GM23248 (cell line): ENCODE data around the gene CA12. TPM values are rescaled to one million over a fixed set of nuclear protein-coding genes. Genes with fewer than 3 reads are reported as not detected.

Experiments
- DNase-seq: peaks from one replicate; pipeline ENCODE4 v3.0.0-alpha.2; 2015
- H2AFZ ChIP-seq: fragments of 200-600 bp; sonication (generic); 2 replicates; pipeline ENCODE4 v1.6.1; 2016; ENCODE audit warnings: antibody characterized with exemption
- H3F3A ChIP-seq: fragments of 200-600 bp; sonication (generic); 2 replicates; pipeline ENCODE4 v1.6.1; 2016; ENCODE audit warnings: mild to moderate bottlenecking, antibody characterized with exemption, mixed run types; ENCODE audit not compliant: insufficient read depth
- H3K27ac ChIP-seq: fragments of 200-600 bp; sonication (generic); 2 replicates; pipeline ENCODE4 v1.5.1; 2016; ENCODE audit warnings: mild to moderate bottlenecking
- H3K27me3 ChIP-seq: fragments of 200-600 bp; sonication (generic); replicated peaks from 2 replicates; pipeline ENCODE4 v1.6.1; 2016; ENCODE audit warnings: mild to moderate bottlenecking; ENCODE audit not compliant: insufficient read depth
- H3K36me3 ChIP-seq: fragments of 200-600 bp; sonication (generic); 2 replicates; pipeline ENCODE4 v1.6.1; 2016; ENCODE audit warnings: low read depth, mild to moderate bottlenecking
- H3K4me1 ChIP-seq: fragments of 200-600 bp; sonication (generic); 2 replicates; pipeline ENCODE4 v1.6.1; 2016; ENCODE audit warnings: mild to moderate bottlenecking; ENCODE audit not compliant: insufficient read depth
- H3K4me2 ChIP-seq: fragments of 200-600 bp; sonication (generic); one replicate; pipeline ENCODE4 v1.6.1; 2016; ENCODE audit warnings: mild to moderate bottlenecking; ENCODE audit not compliant: unreplicated experiment
- H3K4me3 ChIP-seq: fragments of 200-600 bp; sonication (generic); 2 replicates; pipeline ENCODE4 v1.5.1; 2016; ENCODE audit warnings: mild to moderate bottlenecking
- H3K79me2 ChIP-seq: fragments of 200-600 bp; sonication (generic); 2 replicates; pipeline ENCODE4 v1.6.1; 2016; ENCODE audit warnings: mild to moderate bottlenecking; ENCODE audit not compliant: insufficient read depth
- H3K9ac ChIP-seq: fragments of 200-600 bp; sonication (generic); 2 replicates; pipeline ENCODE4 v1.6.1; 2016; ENCODE audit warnings: mild to moderate bottlenecking
- H3K9me2 ChIP-seq: fragments of 200-600 bp; sonication (generic); 2 replicates; pipeline ENCODE4 v1.6.1; 2016; ENCODE audit warnings: mixed run types, mild to moderate bottlenecking, moderate library complexity; ENCODE audit not compliant: insufficient read depth
- H3K9me3 ChIP-seq: fragments of 200-600 bp; sonication (generic); one replicate; pipeline ENCODE4 v1.6.1; 2017; ENCODE audit warnings: low read depth
- H4K20me1 ChIP-seq: fragments of 200-600 bp; sonication (generic); 2 replicates; pipeline ENCODE4 v1.6.0; 2016; ENCODE audit not compliant: insufficient read depth
- EZH2 ChIP-seq: fragments of 200-600 bp; sonication (generic); IDR thresholded peaks from 2 replicates; pipeline ENCODE4 v1.6.1; 2018; ENCODE audit warnings: antibody characterized with exemption, mild to moderate bottlenecking; ENCODE audit not compliant: insufficient read depth, poor library complexity, severe bottlenecking
- EZH2phosphoT487 ChIP-seq: fragments of 200-600 bp; sonication (generic); IDR thresholded peaks from 2 replicates; pipeline ENCODE4 v1.6.1; 2018; ENCODE audit warnings: antibody characterized with exemption, moderate library complexity, mild to moderate bottlenecking, low read depth; ENCODE audit not compliant: insufficient read depth
- WGBS, 2 experiments: methylation state at CpG; one replicate each; pipeline ENCODE4 v1.1.6; 2015 to 2017; ENCODE audit warnings: low lambda C conversion rate in 2 of 2, low coverage in 1 of 2; ENCODE audit errors: missing lambda C conversion rate in 2 of 2; 5-methylcytosine and 5-hydroxymethylcytosine counted together
- in situ Hi-C: fragments of 300-500 bp; cut with MboI; formaldehyde crosslinking; loops from 2 replicates; pipeline ENCODE4 v1.15.0; 2020
- polyA plus RNA-seq: library from polyadenylated mRNA; unstranded; fragments of >200 nt; fragmentation: Nextera tagmentation; extraction: Ambion mirVana; gene quantifications from 2 replicates; pipeline ENCODE4 v1.2.1, GENCODE V29; 2016
- total RNA-seq: library from RNA; depleted of rRNA; stranded (reverse); fragments of >200 nt; shearing (Covaris generic); gene quantifications from 2 replicates; pipeline ENCODE4 v1.2.3, GENCODE V29; 2014

Gene CA12
- total and polyA plus RNA-seq, 2 experiments from 2014 or later = 41.8 to 42.1 TPM

- 0 out of 2 replicates have a peak, but pooled peaks cover 10% of the 10 kb centered on the region for H3K79me2 ChIP-seq
- no peak overlapping the region for H3K4me3 ChIP-seq
- peaks cover 25% of the 10 kb centered on the region for H3K4me1 ChIP-seq
- peak overlapping the region; percentile 91 for H3K27ac ChIP-seq
- peak overlapping the region; percentile 62; the same call in 1 of the 2 replicates for H3K9ac ChIP-seq
- 92% methylated on average over 6 of the region's 6 CpGs for WGBS, 2 experiments
- DNase-seq = peak; percentile 57
- H2AFZ ChIP-seq = no peak overlapping the region
- peak overlapping the region; percentile 53 for H3K4me2 ChIP-seq
- TF ChIP-seq EZH2 (no peak), EZH2phosphoT487 (no peak)
- in situ Hi-C loops = no loop called here
- no peaks in the 10 kb centered on the region for H3K9me2 ChIP-seq
- H3F3A ChIP-seq = peaks cover 12% of the 10 kb centered on the region
- no peaks in the 10 kb centered on the region for H3K27me3 ChIP-seq
- H4K20me1 ChIP-seq = no peaks in the 10 kb centered on the region
- H3K9me3 ChIP-seq = no peaks in the 10 kb centered on the region
- no peaks in the 10 kb centered on the region for H3K36me3 ChIP-seq
Measured at GRCh38 chr15:63349156-63349555, 32.5 kb downstream of the CA12 start.

- Histone ChIP-seq H3K4me3 (no peak overlapping the region), H3K36me3 (no peaks in the 10 kb centered on the region), H3K9me2 (no peaks in the 10 kb centered on the region), H2AFZ (peak overlapping the region; percentile 60), H3K79me2 (0 out of 2 replicates have a peak, but pooled peaks cover 10% of the 10 kb centered on the region), H3K9me3 (no peaks in the 10 kb centered on the region), H3K27me3 (no peaks in the 10 kb centered on the region), H3F3A (peaks cover 12% of the 10 kb centered on the region), H4K20me1 (no peaks in the 10 kb centered on the region), H3K9ac (peak overlapping the region; percentile 62), H3K4me2 (peak overlapping the region; percentile 53), H3K27ac (peak overlapping the region; percentile 91), H3K4me1 (peaks cover 25% of the 10 kb centered on the region)
- TF ChIP-seq EZH2phosphoT487 = no peak
- TF ChIP-seq EZH2 = no peak
- peak; percentile 90 for DNase-seq
- 54 to 58% methylated on average over 7 of the region's 7 CpGs for WGBS, 2 experiments
- in situ Hi-C loops = no loop called here
Measured at GRCh38 chr15:63348392-63348791, 33.3 kb downstream of the CA12 start.

- no peaks in the 10 kb centered on the region for H3K9me3 ChIP-seq
- H3K27me3 ChIP-seq = no peaks in the 10 kb centered on the region
- TF ChIP-seq EZH2phosphoT487 = no peak
- TF ChIP-seq EZH2 = no peak
- H3K4me2 ChIP-seq = no peak overlapping the region
- H3K4me1 ChIP-seq = peaks cover 25% of the 10 kb centered on the region
- no peak overlapping the region for H2AFZ ChIP-seq
- H3K9ac ChIP-seq = no peak overlapping the region
- 79 to 82% methylated on average over 6 of the region's 6 CpGs for WGBS, 2 experiments
- H3F3A ChIP-seq = peaks cover 12% of the 10 kb centered on the region
- in situ Hi-C loops = no loop called here
- DNase-seq = no peak
- H3K79me2 ChIP-seq = 0 out of 2 replicates have a peak, but pooled peaks cover 8% of the 10 kb centered on the region
- H3K9me2 ChIP-seq = no peaks in the 10 kb centered on the region
- H3K36me3 ChIP-seq = no peaks in the 10 kb centered on the region
- no peak overlapping the region for H3K27ac ChIP-seq
- H4K20me1 ChIP-seq = no peaks in the 10 kb centered on the region
- no peak overlapping the region for H3K4me3 ChIP-seq
Measured at GRCh38 chr15:63347074-63347857, 34.4 kb downstream of the CA12 start.

- H3K36me3 ChIP-seq = no peaks in the 10 kb centered on the region
- in situ Hi-C loops = no loop called here
- no peak for TF ChIP-seq EZH2
- TF ChIP-seq EZH2phosphoT487 = no peak
- no peak overlapping the region for H3K9ac ChIP-seq
- 0 out of 2 replicates have a peak, but pooled peaks cover 5% of the 10 kb centered on the region for H3K79me2 ChIP-seq
- no peak overlapping the region for H3K4me3 ChIP-seq
- DNase-seq = no peak
- no peaks in the 10 kb centered on the region for H3K27me3 ChIP-seq
- 95 to 97% methylated on average over 14 of the region's 14 CpGs for WGBS, 2 experiments
- no peak overlapping the region for H2AFZ ChIP-seq
- H3K4me1 ChIP-seq = peaks cover 25% of the 10 kb centered on the region
- H3K9me2 ChIP-seq = no peaks in the 10 kb centered on the region
- H3F3A ChIP-seq = peaks cover 12% of the 10 kb centered on the region
- H4K20me1 ChIP-seq = no peaks in the 10 kb centered on the region
- H3K4me2 ChIP-seq = no peak overlapping the region
- no peaks in the 10 kb centered on the region for H3K9me3 ChIP-seq
- no peak overlapping the region for H3K27ac ChIP-seq
Measured at GRCh38 chr15:63345391-63345752, 36.3 kb downstream of the CA12 start.
